Effector memory CD4-positive, alpha-beta T cell (primary cell): ENCODE data around the gene TEX264.

Experiments
- DNase-seq, 3 donors: peaks; one replicate each; pipeline ENCODE4 v3.0.0-alpha.2; 2020
- H3K27ac ChIP-seq: 2 replicates; pipeline ENCODE4 v1.7.0; 2013; ENCODE audit warnings: mild to moderate bottlenecking, low read length, moderate library complexity; ENCODE audit not compliant: insufficient read depth, poor library complexity, severe bottlenecking
- H3K27me3 ChIP-seq: replicated peaks from 2 replicates; pipeline ENCODE4 v1.7.0; 2013; ENCODE audit warnings: mild to moderate bottlenecking, low read length; ENCODE audit not compliant: insufficient read depth, control insufficient read depth, poor library complexity, severe bottlenecking
- H3K36me3 ChIP-seq: 2 replicates; pipeline ENCODE4 v1.7.0; 2013; ENCODE audit warnings: mild to moderate bottlenecking, low read length, moderate library complexity; ENCODE audit not compliant: control insufficient read depth, insufficient read depth
- H3K4me1 ChIP-seq: 2 replicates; pipeline ENCODE4 v1.7.0; 2013; ENCODE audit warnings: low read length, mild to moderate bottlenecking; ENCODE audit not compliant: control insufficient read depth, insufficient read depth, poor library complexity, severe bottlenecking
- H3K4me3 ChIP-seq: 2 replicates; pipeline ENCODE4 v1.7.0; 2013; ENCODE audit warnings: low read length, low read depth, mild to moderate bottlenecking; ENCODE audit not compliant: insufficient read depth, poor library complexity, severe bottlenecking
- H3K9me3 ChIP-seq: 2 replicates; pipeline ENCODE4 v1.7.0; 2013; ENCODE audit warnings: mild to moderate bottlenecking, low read length, moderate library complexity; ENCODE audit not compliant: control insufficient read depth

TEX264 gene

DNA sequence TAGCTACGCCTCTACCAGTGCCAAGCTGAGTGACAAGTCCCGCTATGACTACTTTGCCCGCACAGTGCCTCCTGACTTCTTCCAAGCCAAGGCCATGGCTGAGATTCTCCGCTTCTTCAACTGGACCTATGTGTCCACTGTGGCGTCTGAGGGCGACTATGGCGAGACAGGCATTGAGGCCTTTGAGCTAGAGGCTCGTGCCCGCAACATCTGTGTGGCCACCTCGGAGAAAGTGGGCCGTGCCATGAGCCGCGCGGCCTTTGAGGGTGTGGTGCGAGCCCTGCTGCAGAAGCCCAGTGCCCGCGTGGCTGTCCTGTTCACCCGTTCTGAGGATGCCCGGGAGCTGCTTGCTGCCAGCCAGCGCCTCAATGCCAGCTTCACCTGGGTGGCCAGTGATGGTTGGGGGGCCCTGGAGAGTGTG is 41.5 kb downstream of the TEX264 start:
- Histone ChIP-seq H3K36me3 (no peaks in the 10 kb centered on the region), H3K27me3 (no peaks in the 10 kb centered on the region), H3K27ac (no peak overlapping the region), H3K4me3 (no peak overlapping the region), H3K4me1 (no peaks in the 10 kb centered on the region), H3K9me3 (no peaks in the 10 kb centered on the region)
- no peak for DNase-seq

DNA sequence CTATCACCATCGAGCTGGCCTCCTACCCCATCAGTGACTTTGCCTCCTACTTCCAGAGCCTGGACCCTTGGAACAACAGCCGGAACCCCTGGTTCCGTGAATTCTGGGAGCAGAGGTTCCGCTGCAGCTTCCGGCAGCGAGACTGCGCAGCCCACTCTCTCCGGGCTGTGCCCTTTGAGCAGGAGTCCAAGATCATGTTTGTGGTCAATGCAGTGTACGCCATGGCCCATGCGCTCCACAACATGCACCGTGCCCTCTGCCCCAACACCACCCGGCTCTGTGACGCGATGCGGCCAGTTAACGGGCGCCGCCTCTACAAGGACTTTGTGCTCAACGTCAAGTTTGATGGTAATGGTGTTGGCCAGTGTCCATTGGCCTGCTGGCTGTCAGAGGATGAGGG is 41.9 kb downstream of the TEX264 start:
- Histone ChIP-seq H3K4me1 (no peaks in the 10 kb centered on the region), H3K27me3 (no peaks in the 10 kb centered on the region), H3K9me3 (no peaks in the 10 kb centered on the region), H3K4me3 (no peak overlapping the region), H3K36me3 (no peaks in the 10 kb centered on the region), H3K27ac (no peak overlapping the region)
- DNase-seq, result no peak

GRCh38 chr3:51715231-51715976 is 44.4 kb downstream of the TEX264 start:
- no peak overlapping the region for H3K27ac ChIP-seq
- no peaks in the 10 kb centered on the region for H3K9me3 ChIP-seq
- no peaks in the 10 kb centered on the region for H3K36me3 ChIP-seq
- DNase-seq, result no peak
- peaks cover 5% of the 10 kb centered on the region for H3K4me1 ChIP-seq
- H3K27me3 ChIP-seq, result no peaks in the 10 kb centered on the region
- no peak overlapping the region for H3K4me3 ChIP-seq

- no peak for DNase-seq
- H3K27ac ChIP-seq, result no peak overlapping the region
- H3K36me3 ChIP-seq, result no peaks in the 10 kb centered on the region
These were observed 44.9 kb downstream of the TEX264 start for GRCh38 chr3:51715977-51716294.

GRCh38 chr3:51716805-51717204 is 45.8 kb downstream of the TEX264 start:
- Histone ChIP-seq H3K27ac (no peak overlapping the region), H3K9me3 (no peaks in the 10 kb centered on the region), H3K4me1 (peaks cover 10% of the 10 kb centered on the region), H3K27me3 (no peaks in the 10 kb centered on the region), H3K4me3 (no peak overlapping the region), H3K36me3 (no peaks in the 10 kb centered on the region)
- no peak for DNase-seq

More at GRCh38 chr3:51715977-51716294, 44.9 kb downstream of the TEX264 start:
- Histone ChIP-seq H3K9me3 (no peaks in the 10 kb centered on the region), H3K4me1 (peaks cover 5% of the 10 kb centered on the region), H3K27me3 (no peaks in the 10 kb centered on the region), H3K4me3 (no peak overlapping the region)

- Histone ChIP-seq H3K4me3 (no peak overlapping the region), H3K27ac (no peak overlapping the region)
- no peak for DNase-seq
These were observed 46.4 kb downstream of the TEX264 start for GRCh38 chr3:51717446-51717845.

GRCh38 chr3:51717947-51718346 is 46.9 kb downstream of the TEX264 start:
- Histone ChIP-seq H3K4me3 (no peak overlapping the region), H3K9me3 (no peaks in the 10 kb centered on the region), H3K27ac (no peak overlapping the region), H3K4me1 (peaks cover 10% of the 10 kb centered on the region), H3K36me3 (no peaks in the 10 kb centered on the region), H3K27me3 (no peaks in the 10 kb centered on the region)
- DNase-seq, result no peak

More at GRCh38 chr3:51717446-51717845, 46.4 kb downstream of the TEX264 start:
- Histone ChIP-seq H3K27me3 (no peaks in the 10 kb centered on the region), H3K36me3 (no peaks in the 10 kb centered on the region), H3K4me1 (peaks cover 10% of the 10 kb centered on the region), H3K9me3 (no peaks in the 10 kb centered on the region)

- no peak overlapping the region for H3K27ac ChIP-seq
- DNase-seq, result peak in 1 of 3 donors; percentile 15
These were observed 47.7 kb downstream of the TEX264 start for GRCh38 chr3:51718547-51719409.

DNA sequence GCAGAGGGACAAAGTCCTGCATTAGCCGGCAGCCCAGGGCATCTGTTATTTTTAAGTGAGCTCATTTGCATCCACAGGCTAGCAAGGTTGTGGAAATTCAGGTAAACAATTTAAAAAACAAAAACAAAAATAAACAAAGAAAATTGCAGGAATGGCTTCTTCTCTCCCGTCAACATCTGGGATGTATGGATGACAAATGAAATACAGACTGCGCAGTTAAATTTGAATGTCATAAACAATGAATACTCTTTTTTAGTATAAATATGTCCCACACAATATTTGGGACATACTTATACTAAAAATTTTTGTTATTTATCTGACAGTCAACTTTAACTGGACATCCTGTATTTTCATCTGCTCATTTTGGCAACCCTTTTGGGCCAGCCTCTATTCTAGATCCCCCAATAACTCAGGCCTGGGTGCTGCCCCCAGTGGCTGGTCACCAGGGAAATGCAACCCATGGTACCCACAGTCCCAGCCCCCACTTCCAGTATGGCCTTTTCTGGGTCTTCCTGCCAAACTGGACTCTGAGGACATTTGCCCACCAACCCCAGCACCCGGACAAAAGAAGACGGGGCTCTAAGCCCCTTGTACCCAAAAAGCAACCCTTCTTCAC is 48.5 kb downstream of the TEX264 start:
- no peak overlapping the region for H3K27ac ChIP-seq
- peaks cover 10% of the 10 kb centered on the region for H3K4me1 ChIP-seq

More at GRCh38 chr3:51718547-51719409, 47.7 kb downstream of the TEX264 start:
- Histone ChIP-seq H3K4me3 (no peak overlapping the region), H3K9me3 (no peaks in the 10 kb centered on the region), H3K27me3 (no peaks in the 10 kb centered on the region), H3K36me3 (no peaks in the 10 kb centered on the region), H3K4me1 (peaks cover 10% of the 10 kb centered on the region)

More for the DNA sequence above, 48.5 kb downstream of the TEX264 start:
- Histone ChIP-seq H3K36me3 (no peaks in the 10 kb centered on the region), H3K27me3 (no peaks in the 10 kb centered on the region), H3K9me3 (no peaks in the 10 kb centered on the region), H3K4me3 (no peak overlapping the region)
- no peak for DNase-seq
